Small intestine (tissue), 7 donors: Measurements from ENCODE around the gene CCBE1. TPM values are rescaled to one million over a fixed set of nuclear protein-coding genes. Genes with fewer than 3 reads are reported as not detected.

Experiments
- DNase-seq, 2 donors: peaks; one replicate each; pipeline versions ENCODE4 v3.0.0 to v3.0.0-alpha.2; 2013
- FAIRE-seq: peaks from 2 replicates; lab custom pipeline; 2012; peaks lifted over from hg19 to GRCh38; lab: Jason Lieb, UNC
- H3K27ac ChIP-seq, 3 donors: one replicate each; pipeline ENCODE4 v1.5.1; 2013; ENCODE audit warnings: low read length in 2 of 3, mild to moderate bottlenecking in 2 of 3, control low read depth in 1 of 3, inconsistent platforms in 1 of 3, low read depth in 1 of 3, moderate library complexity in 1 of 3
- H3K27me3 ChIP-seq, 3 donors: one replicate each; pipeline ENCODE4 v1.6.1; 2013; ENCODE audit warnings: low read length in 3 of 3, inconsistent platforms in 1 of 3; ENCODE audit not compliant: control insufficient read depth in 3 of 3, insufficient read depth in 3 of 3
- H3K36me3 ChIP-seq, 3 donors: one replicate each; pipeline ENCODE4 v1.6.1; 2013; ENCODE audit warnings: low read length in 3 of 3, inconsistent platforms in 1 of 3, low read depth in 1 of 3, mild to moderate bottlenecking in 1 of 3, moderate library complexity in 1 of 3; ENCODE audit not compliant: control insufficient read depth in 3 of 3, insufficient read depth in 2 of 3
- H3K4me1 ChIP-seq, 3 donors: one replicate each; pipeline ENCODE4 v1.6.1; 2013; ENCODE audit warnings: low read length in 2 of 3, inconsistent platforms in 1 of 3, low read depth in 1 of 3, mild to moderate bottlenecking in 1 of 3, moderate library complexity in 1 of 3; ENCODE audit not compliant: control insufficient read depth in 3 of 3, insufficient read depth in 2 of 3
- H3K4me3 ChIP-seq, 3 donors: one replicate each; pipeline ENCODE4 v1.5.1; 2013; ENCODE audit warnings: low read length in 3 of 3, control low read depth in 1 of 3, inconsistent platforms in 1 of 3, low read depth in 1 of 3, mild to moderate bottlenecking in 1 of 3, moderate library complexity in 1 of 3
- H3K9me3 ChIP-seq, 2 donors: one replicate each; pipeline ENCODE4 v1.6.1; 2013; ENCODE audit warnings: low read depth in 1 of 2, low read length in 1 of 2; ENCODE audit not compliant: control insufficient read depth in 2 of 2, insufficient read depth in 1 of 2
- WGBS, 3 donors: extraction: QIAGEN DNeasy Blood & Tissue Kit; methylation state at CpG; one replicate each; pipeline ENCODE4 v1.1.7; 2013; 5-methylcytosine and 5-hydroxymethylcytosine counted together
- polyA plus RNA-seq, 4 donors: library from polyadenylated mRNA; stranded (reverse) in 3 of 4; unstranded in 1 of 4; fragments of 200-250 nt in 3 of 4; fragments of 120-200 nt in 1 of 4; gene quantifications; one replicate each; pipeline versions ENCODE4 v1.2.1 to v1.2.3, GENCODE V29; 2013
- donor health status: healthy with polysubstance abuse.
- donor health status: control.
- donor health status: control.
- donor health status: Bipolar disorder and iron deficiency.
- donor health status: healthy.

CCBE1 gene
- polyA plus RNA-seq, 4 donors: 0.27 to 1.3 (median 0.54) TPM; not detected in 1

DNA sequence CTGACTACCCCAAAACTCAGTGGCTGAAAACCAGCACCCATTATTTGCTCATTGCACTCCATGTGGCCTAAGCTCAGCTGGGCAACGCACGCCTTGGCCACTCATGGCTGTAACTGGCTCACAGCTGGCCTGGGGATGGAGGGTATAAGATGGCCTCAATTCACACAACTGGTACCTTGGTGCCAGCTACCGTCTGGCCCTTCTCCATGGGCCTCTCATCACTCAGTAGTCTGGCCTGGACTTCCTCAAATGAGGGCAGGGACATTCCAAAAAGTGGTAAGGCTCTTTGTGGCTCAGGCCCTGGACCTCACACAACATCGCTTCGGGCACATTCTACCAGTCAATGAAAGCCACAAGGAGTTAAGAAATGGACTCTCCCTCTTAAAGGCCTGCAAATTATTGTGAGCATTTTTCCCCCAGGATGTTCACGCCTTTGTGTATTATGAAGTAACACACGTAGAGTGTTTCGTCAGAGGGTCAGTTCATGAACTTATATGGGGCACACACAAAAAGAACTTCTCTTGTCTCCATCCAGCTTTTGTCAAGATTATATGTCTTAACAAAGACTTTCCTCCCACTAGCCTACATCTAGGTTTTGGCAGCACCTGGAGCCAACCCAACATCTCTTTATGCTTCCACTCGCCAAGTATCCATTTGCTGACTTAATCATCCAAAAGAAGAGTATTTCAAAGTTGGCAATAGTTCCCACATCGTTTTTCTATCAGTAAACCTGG lies 145.2 kb downstream of the CCBE1 start:
- Histone ChIP-seq H3K27me3 (peaks cover 0 to 2% (median 0%) of the 10 kb centered on the region in 3 donors), H3K4me3 (no peak overlapping the region), H3K4me1 (no peaks in the 10 kb centered on the region), H3K36me3 (no peaks in the 10 kb centered on the region), H3K9me3 (no peaks in the 10 kb centered on the region), H3K27ac (no peak overlapping the region)
- DNase-seq: no peak
- 75 to 84% (median 81%) methylated on average over 10 of the region's 10 CpGs for WGBS, 3 donors
- FAIRE-seq: no peak

DNA sequence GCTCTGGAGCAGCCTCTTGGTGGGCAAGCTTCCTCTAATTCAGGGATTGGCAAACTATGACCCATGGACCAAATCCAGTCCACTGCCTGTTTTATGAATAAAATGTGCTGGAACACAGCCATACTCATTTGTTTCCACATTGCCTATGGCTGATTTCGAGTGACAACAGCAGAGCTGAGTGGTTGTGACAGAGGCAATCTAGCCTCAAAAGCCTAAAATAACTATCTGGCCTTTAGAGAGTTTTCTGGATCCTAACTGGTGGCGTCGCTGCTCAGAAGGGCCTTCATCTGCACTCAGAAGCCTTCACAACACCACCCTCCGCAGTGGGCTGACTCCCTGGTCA lies 147.1 kb downstream of the CCBE1 start:
- no peak overlapping the region for H3K27ac ChIP-seq
- H3K27me3 ChIP-seq: peaks cover 0 to 2% (median 0%) of the 10 kb centered on the region in 3 donors
- no peaks in the 10 kb centered on the region for H3K4me1 ChIP-seq
- WGBS, 3 donors: 71 to 77% (median 73%) methylated on average over 4 of the region's 4 CpGs
- no peaks in the 10 kb centered on the region for H3K36me3 ChIP-seq
- no peak for DNase-seq
- no peak overlapping the region for H3K4me3 ChIP-seq
- no peaks in the 10 kb centered on the region for H3K9me3 ChIP-seq
- FAIRE-seq: no peak

DNA sequence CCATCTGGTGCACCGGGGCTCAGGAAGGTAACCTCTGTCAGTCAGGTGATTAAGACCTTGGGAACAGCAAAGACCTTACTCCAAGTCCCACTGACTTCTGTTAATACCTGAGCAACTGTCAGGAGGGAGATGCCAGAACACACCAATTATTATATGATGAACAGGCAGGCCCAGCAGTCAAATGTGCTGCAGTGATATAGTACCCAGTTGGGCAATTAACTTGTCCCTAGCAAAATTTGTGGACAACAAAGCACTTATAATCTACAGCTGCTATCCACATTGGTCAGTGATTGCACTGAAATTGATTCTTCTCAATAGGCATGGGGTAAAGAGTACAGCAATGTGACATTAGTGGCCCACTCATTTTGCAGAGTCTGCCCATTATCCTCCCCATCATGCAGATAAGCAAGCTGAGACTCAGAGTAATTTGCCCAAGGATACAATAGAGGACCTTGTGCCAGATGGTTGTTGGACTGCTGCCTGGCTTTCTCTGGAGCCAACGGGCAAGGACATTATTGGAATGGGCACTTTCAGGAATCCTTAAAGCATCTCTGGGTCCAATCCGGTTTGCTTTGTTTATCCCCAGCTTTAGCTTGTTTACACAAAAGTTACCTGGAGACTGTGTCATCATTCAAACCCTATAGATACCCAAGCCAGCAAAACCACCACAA lies 147.6 kb downstream of the CCBE1 start:
- no peak for FAIRE-seq
- WGBS, 3 donors: 25 to 40% (median 34%) methylated on average over 3 of the region's 3 CpGs
- no peak for DNase-seq

DNA sequence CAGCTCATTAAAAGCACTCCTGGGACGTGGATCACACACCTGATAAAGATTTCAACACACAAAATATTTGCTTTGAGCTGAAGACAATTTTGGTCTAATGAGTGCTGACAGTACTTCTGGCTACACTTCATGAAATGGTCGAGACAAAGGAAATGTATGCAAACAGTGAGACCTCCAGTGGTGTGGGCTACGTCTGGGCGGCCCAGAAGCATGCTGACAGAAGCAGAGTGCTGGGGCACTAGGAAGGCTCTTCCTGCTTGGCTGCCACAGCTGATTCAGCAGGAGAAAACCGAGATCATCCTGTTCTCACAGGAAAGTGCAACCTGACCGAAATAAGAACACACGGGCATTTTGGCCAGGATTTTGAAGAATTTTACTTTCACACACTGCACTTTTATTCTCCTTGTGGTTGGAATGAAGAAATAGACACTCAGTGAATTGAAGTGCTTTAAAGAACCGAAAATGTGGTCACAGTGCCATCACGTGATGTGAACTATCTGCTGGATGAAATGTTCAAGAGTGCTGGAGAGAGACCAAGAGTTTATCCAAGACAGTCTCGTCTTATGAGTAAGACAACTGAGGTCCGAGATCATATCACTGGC lies 149.5 kb downstream of the CCBE1 start:
- WGBS, 3 donors: 39 to 59% (median 51%) methylated on average over 11 of the region's 11 CpGs
- H3K4me3 ChIP-seq: no peak overlapping the region
- H3K27me3 ChIP-seq: no peaks in the 10 kb centered on the region
- no peaks in the 10 kb centered on the region for H3K36me3 ChIP-seq
- H3K4me1 ChIP-seq: no peaks in the 10 kb centered on the region
- no peaks in the 10 kb centered on the region for H3K9me3 ChIP-seq
- H3K27ac ChIP-seq: no peak overlapping the region
- no peak for FAIRE-seq
- DNase-seq: no peak

More for the DNA sequence above, 147.6 kb downstream of the CCBE1 start:
- H3K36me3 ChIP-seq: no peaks in the 10 kb centered on the region
- no peaks in the 10 kb centered on the region for H3K9me3 ChIP-seq
- no peak overlapping the region for H3K4me3 ChIP-seq
- H3K4me1 ChIP-seq: no peaks in the 10 kb centered on the region
- no peak overlapping the region for H3K27ac ChIP-seq
- H3K27me3 ChIP-seq: peaks cover 0 to 2% (median 0%) of the 10 kb centered on the region in 3 donors

DNA sequence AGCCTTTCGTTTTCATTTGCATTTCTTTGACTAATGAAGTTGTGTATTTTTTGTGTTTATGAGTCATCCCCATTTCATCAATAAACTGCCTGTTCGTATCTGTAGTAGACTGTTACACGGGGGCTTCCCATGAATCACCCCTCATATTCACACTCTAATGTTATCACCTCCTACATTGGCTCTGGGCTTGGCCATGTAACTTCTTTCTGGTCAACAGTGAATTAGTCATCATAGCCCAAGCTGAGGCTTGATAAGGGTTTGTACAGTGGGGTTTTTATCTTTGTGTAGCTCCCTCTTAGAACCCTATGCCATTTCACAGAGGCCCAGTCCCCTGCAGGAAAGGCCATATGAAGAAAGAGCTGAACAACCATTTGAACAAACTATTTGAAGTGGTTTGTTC lies 151.0 kb downstream of the CCBE1 start:
- Histone ChIP-seq H3K36me3 (no peaks in the 10 kb centered on the region), H3K4me1 (no peaks in the 10 kb centered on the region), H3K27me3 (no peaks in the 10 kb centered on the region), H3K4me3 (no peak overlapping the region), H3K9me3 (no peaks in the 10 kb centered on the region), H3K27ac (no peak overlapping the region)
- no peak for FAIRE-seq
- no peak for DNase-seq
- 47 to 56% (median 54%) methylated on average over 3 of the region's 3 CpGs for WGBS, 3 donors

DNA sequence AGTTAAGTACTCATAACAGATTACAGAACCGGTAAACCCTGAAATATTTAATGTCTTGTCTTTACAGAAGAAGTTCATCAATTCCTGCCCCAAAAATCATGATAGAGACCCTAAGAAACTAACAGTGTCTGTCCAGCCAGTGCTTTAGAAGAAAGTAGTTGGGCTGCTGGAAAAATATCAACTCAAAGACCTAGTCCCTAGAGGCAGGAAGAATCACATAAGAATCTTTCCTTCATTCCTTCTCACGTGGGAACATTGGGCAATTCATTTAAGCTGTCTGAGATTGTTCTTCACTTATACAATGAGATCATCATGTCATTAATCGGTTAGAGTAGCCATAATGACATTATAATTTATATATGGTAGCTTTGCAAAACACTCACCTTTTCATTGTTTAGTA lies 156.4 kb downstream of the CCBE1 start:
- no peak for DNase-seq
- Histone ChIP-seq H3K27me3 (no peaks in the 10 kb centered on the region), H3K27ac (no peak overlapping the region), H3K4me3 (no peak overlapping the region), H3K4me1 (no peaks in the 10 kb centered on the region), H3K36me3 (no peaks in the 10 kb centered on the region), H3K9me3 (no peaks in the 10 kb centered on the region)
- 62 to 64% (median 63%) methylated on average over 3 of the region's 3 CpGs for WGBS, 3 donors
- FAIRE-seq: no peak

- no peak overlapping the region for H3K27ac ChIP-seq
- H3K36me3 ChIP-seq: no peaks in the 10 kb centered on the region
- no peaks in the 10 kb centered on the region for H3K4me1 ChIP-seq
- FAIRE-seq: no peak
- DNase-seq: no peak
- no peak overlapping the region for H3K4me3 ChIP-seq
- no peaks in the 10 kb centered on the region for H3K27me3 ChIP-seq
- H3K9me3 ChIP-seq: no peaks in the 10 kb centered on the region
These were observed 156.9 kb downstream of the CCBE1 start for GRCh38 chr18:59540346-59540745.

GRCh38 chr18:59539108-59539507 lies 158.1 kb downstream of the CCBE1 start:
- DNase-seq (no peak), FAIRE-seq (no peak)
- WGBS, 3 donors: 87 to 89% (median 88%) methylated on average over 4 of the region's 4 CpGs
- Histone ChIP-seq H3K9me3 (no peaks in the 10 kb centered on the region), H3K4me1 (no peaks in the 10 kb centered on the region), H3K27ac (no peak overlapping the region), H3K27me3 (peaks cover 0 to 4% (median 0%) of the 10 kb centered on the region in 3 donors), H3K4me3 (no peak overlapping the region), H3K36me3 (no peaks in the 10 kb centered on the region)
